Measurements from ENCODE around the gene PHF21A. TPM values are rescaled to one million over a fixed set of nuclear protein-coding genes. Genes with fewer than 3 reads are reported as not detected.

The PHF21A gene
- total RNA-seq, 2 experiments from 2014 or later, result 59.5 to 66.2 TPM

GRCh38 chr11:45918962-45919675 is 202.1 kb downstream of the PHF21A start:
- POLR2A ChIA-PET, result interaction anchor here (0.7 to 3.6 kb wide), 5 partner anchors 11 to 675 kb away, joined by 3 to 43 read pairs (median 6); partner anchors contain the start of genes AMBRA1 and CRY2
- peaks cover 32% of the 10 kb centered on the region for H3K36me3 Mint-ChIP-seq (ENCODE audit: low read depth)
- peaks cover 24% of the 10 kb centered on the region for H3K36me3 ChIP-seq (ENCODE audit: insufficient read depth, low read length)
- H3K4me3 Mint-ChIP-seq, result peak overlapping the region; percentile 99
- H3K4me1 ChIP-seq (ENCODE audit: insufficient read depth, low read length), result peaks cover 78% of the 10 kb centered on the region
- H3K27ac Mint-ChIP-seq, result peak overlapping the region; percentile 94
- H3K27me3 ChIP-seq (ENCODE audit: control insufficient read depth in 1 of 2, insufficient read depth in 2 of 2, low read length in 2 of 2), result peaks cover 4 to 6% of the 10 kb centered on the region in 2 experiments
- H3K27me3 Mint-ChIP-seq, result peaks cover 10% of the 10 kb centered on the region
- peak overlapping the region; percentile 93 for H3K4me3 ChIP-seq (ENCODE audit: low read length)
- intact Hi-C loops (cut with DNase I, micrococcal nuclease), result loop anchor here (1.0 to 10.0 kb wide), 6 partner anchors 71 to 783 kb away; partner anchors contain the start of genes AMBRA1 (in 1 of the 2), ARHGAP1 (in 1 of the 2), PHF21A (in 1 of the 2) and PRDM11 (in 1 of the 2)
- DNase-seq (peak in 2 of 14 experiments; percentile 31 to 54), ATAC-seq (ENCODE audit: poor library complexity) (no peak)
- TF ChIP-seq, protein P1, sequence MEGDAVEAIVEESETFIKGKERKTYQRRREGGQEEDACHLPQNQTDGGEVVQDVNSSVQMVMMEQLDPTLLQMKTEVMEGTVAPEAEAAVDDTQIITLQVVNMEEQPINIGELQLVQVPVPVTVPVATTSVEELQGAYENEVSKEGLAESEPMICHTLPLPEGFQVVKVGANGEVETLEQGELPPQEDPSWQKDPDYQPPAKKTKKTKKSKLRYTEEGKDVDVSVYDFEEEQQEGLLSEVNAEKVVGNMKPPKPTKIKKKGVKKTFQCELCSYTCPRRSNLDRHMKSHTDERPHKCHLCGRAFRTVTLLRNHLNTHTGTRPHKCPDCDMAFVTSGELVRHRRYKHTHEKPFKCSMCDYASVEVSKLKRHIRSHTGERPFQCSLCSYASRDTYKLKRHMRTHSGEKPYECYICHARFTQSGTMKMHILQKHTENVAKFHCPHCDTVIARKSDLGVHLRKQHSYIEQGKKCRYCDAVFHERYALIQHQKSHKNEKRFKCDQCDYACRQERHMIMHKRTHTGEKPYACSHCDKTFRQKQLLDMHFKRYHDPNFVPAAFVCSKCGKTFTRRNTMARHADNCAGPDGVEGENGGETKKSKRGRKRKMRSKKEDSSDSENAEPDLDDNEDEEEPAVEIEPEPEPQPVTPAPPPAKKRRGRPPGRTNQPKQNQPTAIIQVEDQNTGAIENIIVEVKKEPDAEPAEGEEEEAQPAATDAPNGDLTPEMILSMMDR (IDR thresholded peaks at IDR 0.05), result no peak
- no peaks in the 10 kb centered on the region for H3K9me3 Mint-ChIP-seq
- H3K27ac ChIP-seq (ENCODE audit: low read depth in 1 of 2, low read length in 2 of 2), result peak overlapping the region in 1 of 2 donors; percentile 95
- H3K4me1 Mint-ChIP-seq (ENCODE audit: low read depth), result peaks cover 59% of the 10 kb centered on the region
- peaks cover 0 to 3% of the 10 kb centered on the region in 2 experiments for H3K9me3 ChIP-seq (ENCODE audit: control insufficient read depth in 1 of 2, insufficient read depth in 1 of 2, low read length in 2 of 2)
- CTCF ChIA-PET, result interaction anchor here (1.3 to 1.7 kb wide), 2 partner anchors 46 to 76 kb away, joined by 4 to 6 read pairs; no protein-coding TSS in a partner anchor

- peaks cover 31% of the 10 kb centered on the region for H3K36me3 ChIP-seq (ENCODE audit: insufficient read depth, low read length)
- H3K4me1 Mint-ChIP-seq (ENCODE audit: low read depth), result peaks cover 58% of the 10 kb centered on the region
- peak overlapping the region; percentile 93 for H3K4me3 ChIP-seq (ENCODE audit: low read length)
- peaks cover 75% of the 10 kb centered on the region for H3K4me1 ChIP-seq (ENCODE audit: insufficient read depth, low read length)
- peaks cover 0 to 3% of the 10 kb centered on the region in 2 experiments for H3K9me3 ChIP-seq (ENCODE audit: control insufficient read depth in 1 of 2, insufficient read depth in 1 of 2, low read length in 2 of 2)
- peaks cover 8% of the 10 kb centered on the region for H3K27me3 Mint-ChIP-seq
- H3K36me3 Mint-ChIP-seq (ENCODE audit: low read depth), result peaks cover 37% of the 10 kb centered on the region
- peaks cover 3 to 6% of the 10 kb centered on the region in 2 experiments for H3K27me3 ChIP-seq (ENCODE audit: control insufficient read depth in 1 of 2, insufficient read depth in 2 of 2, low read length in 2 of 2)
- H3K9me3 Mint-ChIP-seq, result no peaks in the 10 kb centered on the region
- ChIA-PET POLR2A (interaction anchor here (0.7 to 3.6 kb wide), 13 partner anchors 8 to 675 kb away, joined by 3 to 43 read pairs (median 5); partner anchors contain the start of genes AMBRA1 and CRY2), CTCF (interaction anchor here (1.2 to 1.7 kb wide), 3 partner anchors 8 to 75 kb away, joined by 3 to 6 read pairs (median 4); no protein-coding TSS in a partner anchor)
- DNase-seq, result peak in 11 of 14 experiments; percentile 28 to 76 (median 41)
- TF ChIP-seq, protein P1 (IDR thresholded peaks at IDR 0.05), result no peak
- no peak for ATAC-seq (ENCODE audit: poor library complexity)
- peak overlapping the region; percentile 94 for H3K27ac Mint-ChIP-seq
- intact Hi-C loops (cut with DNase I, micrococcal nuclease), result loop anchor here (1.0 to 10.0 kb wide), 6 partner anchors 70 to 784 kb away; partner anchors contain the start of genes AMBRA1 (in 1 of the 2), ARHGAP1 (in 1 of the 2), PHF21A (in 1 of the 2) and PRDM11 (in 1 of the 2)
- peak overlapping the region; percentile 99 for H3K4me3 Mint-ChIP-seq
- peak overlapping the region; percentile 90 to 95 for H3K27ac ChIP-seq (ENCODE audit: low read depth in 1 of 2, low read length in 2 of 2)
Observed at GRCh38 chr11:45918331-45918941, 202.8 kb downstream of the PHF21A start.

All from CD4-positive, alpha-beta T cell (primary cell).